Thoracic aorta (tissue), 2 donors: ENCODE data around the gene SSR1. TPM values are rescaled to one million over a fixed set of nuclear protein-coding genes. Genes with fewer than 3 reads are reported as not detected.

ENCODE experiments used
- ATAC-seq: fragments of 150-250 bp; one replicate; pipeline ENCODE4 v1.8.0; 2017; ENCODE audit warnings: low read depth; ENCODE audit not compliant: insufficient number of reproducible peaks, low FRiP score
- DNase-seq: peaks from one replicate; pipeline ENCODE4 v3.0.0-alpha.2; 2020; ENCODE audit warnings: low spot score
- H3K27ac ChIP-seq, 2 donors: fragments of 200-600 bp; sonication (generic); 1 replicate in 1 of 2; 2 replicates in 1 of 2; pipeline ENCODE4 v1.5.1; 2016; ENCODE audit warnings: mild to moderate bottlenecking in 2 of 2, moderate library complexity in 2 of 2
- H3K27me3 ChIP-seq: fragments of 200-600 bp; sonication (generic); replicated peaks from 2 replicates; pipeline ENCODE4 v1.6.0; 2016; ENCODE audit warnings: mild to moderate bottlenecking; ENCODE audit not compliant: insufficient read depth
- H3K36me3 ChIP-seq: fragments of 200-600 bp; sonication (generic); one replicate; pipeline ENCODE4 v1.5.1; 2016
- H3K4me1 ChIP-seq, 2 donors: fragments of 200-600 bp; sonication (generic); 1 replicate in 1 of 2; 2 replicates in 1 of 2; pipeline versions ENCODE4 v1.5.1 to v1.6.0; 2016; ENCODE audit warnings: low read depth in 2 of 2, mild to moderate bottlenecking in 1 of 2; ENCODE audit not compliant: control insufficient read depth in 1 of 2
- H3K4me3 ChIP-seq: fragments of 200-600 bp; sonication (generic); 2 replicates; pipeline ENCODE4 v1.5.1; 2016; ENCODE audit warnings: mild to moderate bottlenecking
- H3K9me3 ChIP-seq: fragments of 200-600 bp; sonication (generic); 2 replicates; pipeline ENCODE4 v1.5.1; 2016
- CTCF ChIP-seq: fragments of 200-600 bp; sonication (generic); IDR thresholded peaks from one replicate; pipeline ENCODE4 v1.5.1; 2019; ENCODE audit warnings: antibody characterized with exemption
- total RNA-seq, 2 donors: library from RNA; depleted of rRNA; stranded (reverse); fragments of >200 nt; gene quantifications; one replicate each; pipeline versions ENCODE4 v1.1.0 to v1.2.3, GENCODE V29; 2016

Gene SSR1
- total RNA-seq, 2 donors from 2014 or later = 56.6 to 59.4 TPM

- Histone ChIP-seq H3K4me3 (no peak overlapping the region), H3K27ac (no peak overlapping the region), H3K4me1 (no peaks in the 10 kb centered on the region), H3K27me3 (no peaks in the 10 kb centered on the region), H3K36me3 (no peaks in the 10 kb centered on the region), H3K9me3 (no peaks in the 10 kb centered on the region)
- ATAC-seq = no peak
- no peak for TF ChIP-seq CTCF
- no peak for DNase-seq
These were observed 21.7 kb upstream of the SSR1 start for GRCh38 chr6:7334685-7335084.

GRCh38 chr6:7332090-7332745, 19.2 kb upstream of the SSR1 start:
- Histone ChIP-seq H3K36me3 (no peaks in the 10 kb centered on the region), H3K9me3 (no peaks in the 10 kb centered on the region), H3K27ac (no peak overlapping the region), H3K4me3 (no peak overlapping the region), H3K4me1 (no peaks in the 10 kb centered on the region), H3K27me3 (no peaks in the 10 kb centered on the region)
- no peak for TF ChIP-seq CTCF
- DNase-seq (no peak), ATAC-seq (no peak)

GRCh38 chr6:7331452-7331851, 18.5 kb upstream of the SSR1 start:
- no peaks in the 10 kb centered on the region for H3K27me3 ChIP-seq
- H3K4me3 ChIP-seq = no peak overlapping the region
- ATAC-seq (no peak), DNase-seq (no peak)
- TF ChIP-seq CTCF = no peak
- H3K4me1 ChIP-seq = no peaks in the 10 kb centered on the region
- H3K9me3 ChIP-seq = no peaks in the 10 kb centered on the region
- no peaks in the 10 kb centered on the region for H3K36me3 ChIP-seq
- no peak overlapping the region for H3K27ac ChIP-seq

GRCh38 chr6:7328243-7328642, 15.2 kb upstream of the SSR1 start:
- no peak for ATAC-seq
- no peak for TF ChIP-seq CTCF
- no peaks in the 10 kb centered on the region for H3K9me3 ChIP-seq

GRCh38 chr6:7325750-7326149, 12.8 kb upstream of the SSR1 start:
- Histone ChIP-seq H3K36me3 (no peaks in the 10 kb centered on the region), H3K4me3 (no peak overlapping the region), H3K4me1 (no peaks in the 10 kb centered on the region), H3K9me3 (no peaks in the 10 kb centered on the region), H3K27me3 (no peaks in the 10 kb centered on the region), H3K27ac (no peak overlapping the region)
- no peak for DNase-seq
- no peak for ATAC-seq
- TF ChIP-seq CTCF = no peak

More at GRCh38 chr6:7328243-7328642, 15.2 kb upstream of the SSR1 start:
- no peaks in the 10 kb centered on the region for H3K36me3 ChIP-seq
- no peak overlapping the region for H3K27ac ChIP-seq
- H3K27me3 ChIP-seq = no peaks in the 10 kb centered on the region
- no peak overlapping the region for H3K4me3 ChIP-seq
- H3K4me1 ChIP-seq = no peaks in the 10 kb centered on the region
- no peak for DNase-seq
